ENCODE measurements around the gene RASA3.

DNA sequence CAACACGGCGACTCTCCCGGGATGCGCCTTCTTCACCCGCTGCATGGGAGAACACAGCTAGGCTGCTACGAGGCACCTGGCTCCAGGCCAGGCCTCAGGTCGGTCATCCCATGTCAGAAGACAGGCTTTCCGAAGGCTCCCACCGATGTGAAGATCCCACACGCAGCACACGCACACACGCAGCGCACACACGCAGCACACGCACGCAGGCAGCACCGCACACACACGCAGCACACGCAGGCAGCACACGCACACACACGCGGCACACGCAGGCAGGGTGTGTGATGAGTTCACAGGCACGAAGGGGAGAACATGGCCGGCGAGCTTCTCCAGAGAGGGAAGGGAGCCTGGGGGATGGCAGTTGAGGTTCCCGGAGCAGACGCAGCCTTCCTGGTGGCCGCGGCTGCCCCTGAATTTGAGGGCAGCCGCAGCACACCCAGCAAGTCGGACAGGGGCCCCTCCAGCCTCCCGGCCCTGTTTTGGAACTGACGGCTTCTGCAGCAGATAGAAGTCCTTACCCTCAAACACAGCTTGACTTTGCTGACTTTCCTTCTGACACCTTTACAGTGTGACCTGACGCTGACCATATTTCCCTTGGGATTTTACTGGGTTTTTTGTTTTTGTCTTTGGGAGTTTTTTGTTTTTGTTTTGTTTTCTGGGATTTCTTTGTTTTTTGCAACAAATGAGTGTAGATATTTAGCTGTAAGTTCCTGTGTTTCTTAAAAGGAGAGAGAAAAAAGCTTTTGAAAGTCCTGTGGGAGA, 55.9 kb downstream of the RASA3 start:
- TF ChIP-seq, protein P1, sequence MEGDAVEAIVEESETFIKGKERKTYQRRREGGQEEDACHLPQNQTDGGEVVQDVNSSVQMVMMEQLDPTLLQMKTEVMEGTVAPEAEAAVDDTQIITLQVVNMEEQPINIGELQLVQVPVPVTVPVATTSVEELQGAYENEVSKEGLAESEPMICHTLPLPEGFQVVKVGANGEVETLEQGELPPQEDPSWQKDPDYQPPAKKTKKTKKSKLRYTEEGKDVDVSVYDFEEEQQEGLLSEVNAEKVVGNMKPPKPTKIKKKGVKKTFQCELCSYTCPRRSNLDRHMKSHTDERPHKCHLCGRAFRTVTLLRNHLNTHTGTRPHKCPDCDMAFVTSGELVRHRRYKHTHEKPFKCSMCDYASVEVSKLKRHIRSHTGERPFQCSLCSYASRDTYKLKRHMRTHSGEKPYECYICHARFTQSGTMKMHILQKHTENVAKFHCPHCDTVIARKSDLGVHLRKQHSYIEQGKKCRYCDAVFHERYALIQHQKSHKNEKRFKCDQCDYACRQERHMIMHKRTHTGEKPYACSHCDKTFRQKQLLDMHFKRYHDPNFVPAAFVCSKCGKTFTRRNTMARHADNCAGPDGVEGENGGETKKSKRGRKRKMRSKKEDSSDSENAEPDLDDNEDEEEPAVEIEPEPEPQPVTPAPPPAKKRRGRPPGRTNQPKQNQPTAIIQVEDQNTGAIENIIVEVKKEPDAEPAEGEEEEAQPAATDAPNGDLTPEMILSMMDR (conservative IDR thresholded peaks at IDR 0.05; ENCODE audit: low read length) = no peak
- no peak for TF ChIP-seq EZH2phosphoT487 (IDR thresholded peaks at IDR 0.05; ENCODE audit: borderline replicate concordance, low read depth, low read length)
